Astrocyte (in vitro differentiated cells and primary cell): ENCODE data around the gene GCC1.

Experiments
- CTCF ChIP-seq: IDR thresholded peaks from 2 replicates; pipeline ENCODE4 v1.5.1; 2011; ENCODE audit warnings: low read depth, mild to moderate bottlenecking, inconsistent platforms, low read length, moderate library complexity; ENCODE audit not compliant: insufficient read depth
- EZH2 ChIP-seq: IDR thresholded peaks from 2 replicates; pipeline ENCODE4 v1.6.1; 2012; ENCODE audit warnings: mild to moderate bottlenecking, low read length, inconsistent platforms; ENCODE audit not compliant: insufficient read depth

DNA sequence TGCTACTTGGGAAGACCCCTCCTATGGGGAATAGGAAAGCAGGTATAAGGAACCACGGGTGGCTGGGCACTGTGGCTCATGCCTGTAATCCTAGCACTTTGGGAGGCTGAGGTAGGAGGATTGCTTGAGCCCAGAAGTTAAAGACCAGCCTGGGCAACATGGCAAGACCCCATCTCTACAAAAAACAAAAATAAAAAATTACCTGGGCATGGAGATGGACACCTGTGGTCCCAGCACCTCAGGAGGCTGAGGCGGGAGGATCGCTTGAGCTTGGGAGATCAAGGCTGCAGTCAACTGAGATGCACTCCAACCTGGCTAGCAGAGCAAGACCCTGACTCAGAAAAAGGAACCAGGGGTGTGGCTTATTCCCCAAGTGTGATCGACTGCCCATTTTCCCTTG lies 7.2 kb upstream of the GCC1 start:
- TF ChIP-seq CTCF = no peak
- no peak for TF ChIP-seq EZH2
